Heart left ventricle (tissue), 16 donors: Measurements from ENCODE around the gene OXCT1. TPM values are rescaled to one million over a fixed set of nuclear protein-coding genes. Genes with fewer than 3 reads are reported as not detected.
"Not testable (repeated sequence)": the region's sequence is repeated elsewhere in the genome, so short reads cannot be mapped to it uniquely, and the experiment has no call there.

Experiments used
- ATAC-seq, 4 donors: fragments of 200-7000 bp; cut with Tn5 transposase; one replicate each; pipeline ENCODE4 v1.9.1; 2020 to 2022; ENCODE audit warnings: moderate library complexity in 4 of 4, mild to moderate bottlenecking in 3 of 4, moderate number of reproducible peaks in 1 of 4
- DNase-seq, 5 donors: peaks; one replicate each; pipeline ENCODE4 v3.0.0-alpha.2; 2020
- H3K27ac ChIP-seq, 12 donors: fragments of 200-600 bp; sonication (generic) in 4 of 12; one replicate each; pipeline versions ENCODE4 v1.5.0 to v1.8.0; 2016 to 2022; ENCODE audit warnings: mild to moderate bottlenecking in 2 of 12
- H3K27me3 ChIP-seq, 9 donors: fragments of 200-600 bp; sonication (generic) in 2 of 9; one replicate each; pipeline versions ENCODE4 v1.5.1 to v1.8.0; 2016 to 2022; ENCODE audit warnings: mild to moderate bottlenecking in 3 of 9
- H3K36me3 ChIP-seq, 9 donors: fragments of 200-600 bp; sonication (generic) in 2 of 9; one replicate each; pipeline versions ENCODE4 v1.5.0 to v1.8.0; 2018 to 2022; ENCODE audit warnings: mild to moderate bottlenecking in 2 of 9
- H3K4me1 ChIP-seq, 12 donors: fragments of 200-600 bp; sonication (generic) in 4 of 12; one replicate each; pipeline versions ENCODE4 v1.5.0 to v1.8.0; 2016 to 2022; ENCODE audit warnings: mild to moderate bottlenecking in 3 of 12
- H3K4me3 ChIP-seq, 12 donors: fragments of 200-600 bp; sonication (generic) in 4 of 12; one replicate each; pipeline versions ENCODE4 v1.5.0 to v1.8.0; 2017 to 2022; ENCODE audit warnings: mild to moderate bottlenecking in 9 of 12, moderate library complexity in 4 of 12
- H3K9me3 ChIP-seq, 12 donors: fragments of 200-600 bp; sonication (generic) in 4 of 12; one replicate each; pipeline versions ENCODE4 v1.5.0 to v1.8.0; 2016 to 2022; ENCODE audit warnings: mild to moderate bottlenecking in 1 of 12
- POLR2A ChIP-seq, 2 donors: fragments of 450-650 bp; IDR thresholded peaks; one replicate each; pipeline ENCODE4 v1.6.1; 2017; ENCODE audit warnings: antibody characterized with exemption in 2 of 2, mild to moderate bottlenecking in 2 of 2, moderate library complexity in 2 of 2
- WGBS, 4 donors: extraction: QIAGEN DNeasy Blood & Tissue Kit in 2 of 4; methylation state at CpG; one replicate each; pipeline versions ENCODE4 v1.1.5 to v1.1.7; 2013 to 2018; 5-methylcytosine and 5-hydroxymethylcytosine counted together
- intact Hi-C, 10 donors: fragments of 100-400 bp; cut with DNase I; formaldehyde crosslinking; loops; one replicate each; pipeline versions ENCODE4 v1.11.1 to v1.14.2; 2022
- polyA plus RNA-seq, 2 donors: library from polyadenylated mRNA; stranded (reverse); fragments of 200-250 nt; gene quantifications; one replicate each; pipeline ENCODE4 v1.2.3, GENCODE V29; 2013
- total RNA-seq, 9 donors: library from RNA; depleted of rRNA in 2 of 9; stranded (reverse); fragments of >200 nt in 2 of 9; fragmentation: NEBNext Ultra II Directional in 3 of 9; extraction: Animal tissue kit (Norgen Biotek cat#: 25700) in 3 of 9; gene quantifications; one replicate each; pipeline versions ENCODE4 v1.1.0 to v1.2.4, GENCODE V29; 2016 to 2023
- TF ChIP-seq, protein P1 (sequence below), 12 donors: fragments of 200-600 bp; sonication (generic) in 4 of 12; IDR thresholded peaks; one replicate each; pipeline versions ENCODE4 v1.5.0 to v1.8.0; 2018 to 2022; ENCODE audit warnings: antibody characterized with exemption in 12 of 12, mild to moderate bottlenecking in 5 of 12
- donor health status: ischemic (EF 13 %, LVEDD 7.1; RV severe dilation, severe dysfunction).
- donor health status: healthy with polysubstance abuse.
- donor health status: DM: no; HTN: yes; CAD: no.
- donor health status: DM: no; HTN: no; CAD: no.
- donor health status: ischemic (EF 25% LVEDD 6.9; RV normal size, moderate dysfunction).
- donor health status: ischemic (EF 25% LVEDD 5.7; RV mildly dilated, moderate dysfunction).
- donor health status: healthy.
- donor health status: DM: yes; HTN: yes; CAD: no.
- donor health status: ischemic (EF 35%, LVEDD 5.7; RV mildly dilated, moderate dysfunction).
- donor health status: nonischemic (EF 11% LVEDD 7.7; RV severe dilation, severe dysfunction).
- donor health status: DM: yes; HTN: yes; CAD: no.
- donor health status: PGD.
- donor health status: ischemic (EF 29% LVEDD 5.4; RV normal size, mild dysfunction).
- donor health status: nonischemic (EF 23%, LVEDD 6.1; RV moderate dilation, normal function).

Gene OXCT1
- total and polyA plus RNA-seq, 11 donors = 50.7 to 363 (median 188) TPM

- H3K27me3 ChIP-seq = no peaks in the 10 kb centered on the region
- intact Hi-C loops = no loop called here
- 62 to 77% (median 64%) methylated on average over 3 of the region's 3 CpGs for WGBS, 4 donors
- H3K4me1 ChIP-seq = peaks cover 0 to 3% (median 0%) of the 10 kb centered on the region in 12 donors
- no peaks in the 10 kb centered on the region for H3K36me3 ChIP-seq
- no peak overlapping the region for H3K27ac ChIP-seq
- TF ChIP-seq, protein P1, sequence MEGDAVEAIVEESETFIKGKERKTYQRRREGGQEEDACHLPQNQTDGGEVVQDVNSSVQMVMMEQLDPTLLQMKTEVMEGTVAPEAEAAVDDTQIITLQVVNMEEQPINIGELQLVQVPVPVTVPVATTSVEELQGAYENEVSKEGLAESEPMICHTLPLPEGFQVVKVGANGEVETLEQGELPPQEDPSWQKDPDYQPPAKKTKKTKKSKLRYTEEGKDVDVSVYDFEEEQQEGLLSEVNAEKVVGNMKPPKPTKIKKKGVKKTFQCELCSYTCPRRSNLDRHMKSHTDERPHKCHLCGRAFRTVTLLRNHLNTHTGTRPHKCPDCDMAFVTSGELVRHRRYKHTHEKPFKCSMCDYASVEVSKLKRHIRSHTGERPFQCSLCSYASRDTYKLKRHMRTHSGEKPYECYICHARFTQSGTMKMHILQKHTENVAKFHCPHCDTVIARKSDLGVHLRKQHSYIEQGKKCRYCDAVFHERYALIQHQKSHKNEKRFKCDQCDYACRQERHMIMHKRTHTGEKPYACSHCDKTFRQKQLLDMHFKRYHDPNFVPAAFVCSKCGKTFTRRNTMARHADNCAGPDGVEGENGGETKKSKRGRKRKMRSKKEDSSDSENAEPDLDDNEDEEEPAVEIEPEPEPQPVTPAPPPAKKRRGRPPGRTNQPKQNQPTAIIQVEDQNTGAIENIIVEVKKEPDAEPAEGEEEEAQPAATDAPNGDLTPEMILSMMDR (IDR thresholded peaks at IDR 0.05) = peak in 1 of 12 donors; percentile 5
- TF ChIP-seq POLR2A (IDR thresholded peaks at IDR 0.05) = no peak
- ATAC-seq = peak in 1 of 4 donors; percentile 44
- H3K9me3 ChIP-seq = no peaks in the 10 kb centered on the region
- no peak for DNase-seq
- H3K4me3 ChIP-seq = no peak overlapping the region
These were observed 147.8 kb downstream of the OXCT1 start for GRCh38 chr5:41722359-41722950.

- intact Hi-C loops = no loop called here
- H3K36me3 ChIP-seq = no peaks in the 10 kb centered on the region
- ATAC-seq = peak in 1 of 4 donors; percentile 47
- no peaks in the 10 kb centered on the region for H3K27me3 ChIP-seq
- no peak for DNase-seq
- peaks cover 0 to 8% (median 0%) of the 10 kb centered on the region in 12 donors for H3K9me3 ChIP-seq
- TF ChIP-seq, protein P1 (IDR thresholded peaks at IDR 0.05) = no peak
- TF ChIP-seq POLR2A (IDR thresholded peaks at IDR 0.05) = no peak
- 59 to 67% (median 62%) methylated on average over 2 of the region's 2 CpGs for WGBS, 4 donors
- H3K27ac ChIP-seq = no peak overlapping the region
- H3K4me1 ChIP-seq = peaks cover 0 to 3% (median 0%) of the 10 kb centered on the region in 12 donors
- no peak overlapping the region for H3K4me3 ChIP-seq
These were observed 148.7 kb downstream of the OXCT1 start for GRCh38 chr5:41721516-41721915.

- H3K4me1 ChIP-seq = peaks cover 0 to 3% (median 0%) of the 10 kb centered on the region in 12 donors
- intact Hi-C loops = no loop called here
- ATAC-seq (no peak), DNase-seq (no peak)
- TF ChIP-seq POLR2A (IDR thresholded peaks at IDR 0.05) = no peak
- TF ChIP-seq, protein P1 (IDR thresholded peaks at IDR 0.05) = no peak
- H3K9me3 ChIP-seq = peaks cover 0 to 20% (median 0%) of the 10 kb centered on the region in 12 donors
- H3K27me3 ChIP-seq = no peaks in the 10 kb centered on the region
- H3K4me3 ChIP-seq = no peak overlapping the region
- no peak overlapping the region for H3K27ac ChIP-seq
- H3K36me3 ChIP-seq = no peaks in the 10 kb centered on the region
- 95 to 98% (median 96%) methylated on average over 2 of the region's 2 CpGs for WGBS, 4 donors
These were observed 153.8 kb downstream of the OXCT1 start for GRCh38 chr5:41716382-41716781.

DNA sequence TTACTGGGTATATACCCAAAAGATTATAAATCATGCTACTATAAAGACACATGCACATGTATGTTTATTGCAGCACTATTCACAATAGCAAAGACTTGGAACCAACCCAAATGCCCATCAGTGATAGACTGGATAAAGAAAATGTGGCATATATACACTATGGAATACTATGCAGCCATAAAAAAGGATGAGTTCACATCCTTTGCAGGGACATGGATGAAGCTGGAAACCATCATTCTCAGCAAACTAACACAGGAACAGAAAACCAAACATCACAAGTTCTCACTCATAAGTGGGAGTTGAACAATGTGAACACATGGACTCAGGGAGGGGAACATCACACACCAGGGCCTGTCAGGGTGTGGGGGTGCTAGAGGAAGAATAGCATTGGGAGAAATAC, 155.8 kb downstream of the OXCT1 start:
- H3K9me3 ChIP-seq = peaks cover 0 to 24% (median 2%) of the 10 kb centered on the region in 12 donors
- H3K27ac ChIP-seq, H3K4me3 ChIP-seq, H3K27me3 ChIP-seq, ATAC-seq, H3K4me1 ChIP-seq, DNase-seq, H3K36me3 ChIP-seq, intact Hi-C loops: not testable (repeated sequence)

DNA sequence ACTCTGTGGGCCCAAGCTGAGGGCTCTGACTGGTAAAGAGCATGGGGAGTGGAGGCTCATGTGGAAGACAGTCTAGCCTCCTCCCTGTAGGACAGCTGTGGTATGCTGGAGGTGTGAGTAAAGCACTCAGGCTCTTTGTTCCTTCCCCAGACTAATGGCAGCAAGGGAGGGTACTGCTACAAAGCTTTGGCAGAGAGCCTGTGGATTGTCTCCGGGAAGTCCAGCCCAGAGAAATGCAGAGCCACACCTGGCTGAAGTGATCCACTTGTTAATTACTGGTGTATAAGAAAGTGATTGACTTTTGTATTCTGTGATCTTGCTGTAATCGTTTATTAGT, 161.7 kb downstream of the OXCT1 start:
- 45 to 80% (median 56%) methylated on average over 2 of the region's 2 CpGs for WGBS, 4 donors
- TF ChIP-seq, protein P1 (IDR thresholded peaks at IDR 0.05) = no peak
- TF ChIP-seq POLR2A (IDR thresholded peaks at IDR 0.05) = no peak
- Histone ChIP-seq H3K4me1 (no peaks in the 10 kb centered on the region), H3K4me3 (no peak overlapping the region), H3K9me3 (peaks cover 0 to 54% (median 11%) of the 10 kb centered on the region in 12 donors), H3K27ac (no peak overlapping the region), H3K27me3 (no peaks in the 10 kb centered on the region), H3K36me3 (no peaks in the 10 kb centered on the region)
- intact Hi-C loops = no loop called here
- ATAC-seq (no peak), DNase-seq (no peak)
